OCI-LY3 (cell line): ENCODE results near the gene WHRN.

ENCODE experiments used
- CTCF ChIP-seq: fragments of 200-600, 300-600 bp; sonication (generic); IDR thresholded peaks from 2 replicates; pipeline ENCODE4 v1.5.1; 2014; ENCODE audit warnings: antibody characterized with exemption, low read length, low read depth
- EZH2phosphoT487 ChIP-seq: fragments of 200-600 bp; shearing (Covaris generic); IDR thresholded peaks from 2 replicates; pipeline ENCODE4 v1.6.1; 2018; ENCODE audit warnings: antibody characterized with exemption, mixed run types, low read depth

GRCh38 chr9:114515528-114515927 is 10.3 kb upstream of the WHRN start:
- no peak for TF ChIP-seq CTCF
- no peak for TF ChIP-seq EZH2phosphoT487
